ENCODE measurements around the gene CCM2. TPM values are rescaled to one million over a fixed set of nuclear protein-coding genes. Genes with fewer than 3 reads are reported as not detected.

CCM2 gene
- total and polyA plus RNA-seq, 8 donors, result 1.8 to 39.0 (median 26.6) TPM

- Histone ChIP-seq H3K4me3 (no peak overlapping the region), H3K4me1 (no peaks in the 10 kb centered on the region), H3K27me3 (no peaks in the 10 kb centered on the region), H3K9me3 (no peaks in the 10 kb centered on the region), H3K36me3 (peaks cover 17 to 45% (median 28%) of the 10 kb centered on the region in 4 donors), H3K27ac (no peak overlapping the region)
- 82 to 96% (median 90%) methylated on average over 14 to 17 of the region's 17 CpGs for WGBS, 5 donors
- intact Hi-C loops (cut with DNase I; ENCODE audit: low total_unique reads), result no loop called here
- peak in 1 of 2 donors; percentile 3 for DNase-seq
- TF ChIP-seq CTCF (IDR thresholded peaks at IDR 0.05) (no peak), POLR2AphosphoS5 (IDR thresholded peaks at IDR 0.05) (no peak), EP300 (IDR thresholded peaks at IDR 0.05) (no peak), POLR2A (IDR thresholded peaks at IDR 0.05) (no peak)
These were observed 80.4 kb downstream of the CCM2 start for GRCh38 chr7:45080265-45080957.

- intact Hi-C loops (cut with DNase I; ENCODE audit: low total_unique reads), result no loop called here
These were observed 81.1 kb downstream of the CCM2 start for GRCh38 chr7:45080958-45081669.

GRCh38 chr7:45081670-45081974 lies 81.6 kb downstream of the CCM2 start:
- no peaks in the 10 kb centered on the region for H3K27me3 ChIP-seq

More at GRCh38 chr7:45080958-45081669, 81.1 kb downstream of the CCM2 start:
- H3K4me3 ChIP-seq, result no peak overlapping the region
- H3K27me3 ChIP-seq, result no peaks in the 10 kb centered on the region
- no peaks in the 10 kb centered on the region for H3K9me3 ChIP-seq
- peaks cover 10 to 43% (median 21%) of the 10 kb centered on the region in 4 donors for H3K36me3 ChIP-seq
- DNase-seq, result peak in 1 of 2 donors; percentile 4
- TF ChIP-seq POLR2A (IDR thresholded peaks at IDR 0.05), result no peak
- no peak for TF ChIP-seq EP300 (IDR thresholded peaks at IDR 0.05)
- TF ChIP-seq CTCF (IDR thresholded peaks at IDR 0.05), result no peak
- TF ChIP-seq POLR2AphosphoS5 (IDR thresholded peaks at IDR 0.05), result no peak
- WGBS, 5 donors, result 84 to 89% (median 86%) methylated on average over 10 to 14 of the region's 14 CpGs; no CpG with 5 or more reads in 1 of the 5 donors
- H3K4me1 ChIP-seq, result no peaks in the 10 kb centered on the region
- H3K27ac ChIP-seq, result no peak overlapping the region

DNA sequence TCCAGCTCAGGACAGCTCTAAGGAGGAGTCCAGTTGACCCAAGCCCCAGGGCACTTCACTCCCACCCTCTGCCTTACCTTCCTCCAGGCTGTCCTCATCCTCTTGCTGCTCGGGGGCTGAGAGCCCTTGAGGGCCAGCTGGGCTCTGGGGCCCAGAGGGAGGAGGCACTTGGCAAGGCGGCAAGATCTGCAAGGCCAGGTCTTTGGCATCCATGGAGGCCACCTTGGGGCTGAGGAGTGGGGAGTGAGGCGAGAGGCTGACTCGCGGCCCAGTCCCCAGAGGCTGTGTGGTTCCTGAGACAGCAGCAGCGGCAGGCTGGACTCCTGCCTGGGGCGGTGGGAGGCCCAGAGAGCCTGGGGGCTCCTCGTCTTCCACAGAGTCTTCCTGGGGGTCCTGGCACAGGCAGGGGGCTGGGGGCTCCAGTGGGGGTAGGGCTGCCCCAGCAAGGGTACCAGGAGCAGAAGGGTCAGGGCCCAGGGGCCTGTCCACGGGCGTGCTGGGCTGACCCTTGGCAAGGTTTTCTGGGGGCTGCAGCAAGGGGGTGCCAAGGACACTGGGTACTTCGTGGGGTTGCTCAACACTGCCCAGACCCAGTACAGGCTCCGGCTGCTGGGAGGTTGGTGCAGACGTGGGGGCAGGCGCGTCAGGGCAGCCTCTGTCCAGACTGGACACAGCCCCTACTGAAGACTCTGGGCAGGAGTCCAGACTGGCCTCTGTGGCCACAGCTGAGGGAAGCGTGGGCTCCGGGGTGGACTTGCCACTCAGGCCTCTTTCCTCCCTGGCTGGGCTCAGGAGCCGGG lies 82.2 kb downstream of the CCM2 start:
- Histone ChIP-seq H3K4me1 (no peaks in the 10 kb centered on the region), H3K27me3 (no peaks in the 10 kb centered on the region), H3K36me3 (peaks cover under 1 to 32% (median 10%) of the 10 kb centered on the region in 4 donors), H3K9me3 (no peaks in the 10 kb centered on the region), H3K4me3 (no peak overlapping the region), H3K27ac (no peak overlapping the region)
- no peak for DNase-seq
- TF ChIP-seq EP300 (IDR thresholded peaks at IDR 0.05) (no peak), CTCF (IDR thresholded peaks at IDR 0.05) (no peak), POLR2AphosphoS5 (IDR thresholded peaks at IDR 0.05) (no peak), POLR2A (IDR thresholded peaks at IDR 0.05) (no peak)
- WGBS, 5 donors, result 68 to 84% (median 81%) methylated on average over 14 to 18 of the region's 18 CpGs
- intact Hi-C loops (cut with DNase I; ENCODE audit: low total_unique reads), result no loop called here

More at GRCh38 chr7:45081670-45081974, 81.6 kb downstream of the CCM2 start:
- DNase-seq, result no peak
- Histone ChIP-seq H3K9me3 (no peaks in the 10 kb centered on the region), H3K4me1 (no peaks in the 10 kb centered on the region), H3K36me3 (peaks cover 6 to 38% (median 16%) of the 10 kb centered on the region in 4 donors), H3K27ac (no peak overlapping the region), H3K4me3 (no peak overlapping the region)
- WGBS, 5 donors, result 85 to 100% (median 91%) methylated on average over 3 to 9 of the region's 9 CpGs
- TF ChIP-seq POLR2A (IDR thresholded peaks at IDR 0.05), result no peak
- intact Hi-C loops (cut with DNase I; ENCODE audit: low total_unique reads), result no loop called here
